Left lung (tissue), 10 donors: ENCODE measurements around the gene CHD8. TPM values are rescaled to one million over a fixed set of nuclear protein-coding genes. Genes with fewer than 3 reads are reported as not detected.

Source experiments
- ATAC-seq: fragments of 200-7000 bp; cut with Tn5 transposase; one replicate; pipeline ENCODE4 v1.9.1; 2020; ENCODE audit warnings: moderate library complexity
- DNase-seq, 4 donors: peaks; one replicate each; pipeline ENCODE4 v3.0.0-alpha.2; 2013 to 2020
- H3K27ac ChIP-seq, 2 donors: fragments of 200-600 bp; sonication (generic) in 1 of 2; one replicate each; pipeline versions ENCODE4 v1.5.0 to v1.8.0; 2020 to 2021
- H3K27me3 ChIP-seq, 2 donors: fragments of 200-600 bp; sonication (generic) in 1 of 2; one replicate each; pipeline versions ENCODE4 v1.5.0 to v1.8.0; 2020 to 2021
- H3K36me3 ChIP-seq, 2 donors: fragments of 200-600 bp; sonication (generic) in 1 of 2; one replicate each; pipeline versions ENCODE4 v1.5.0 to v1.8.0; 2020 to 2021
- H3K4me1 ChIP-seq, 2 donors: fragments of 200-600 bp; one replicate each; pipeline ENCODE4 v1.8.0; 2021
- H3K4me3 ChIP-seq, 2 donors: fragments of 200-600 bp; sonication (generic) in 1 of 2; one replicate each; pipeline versions ENCODE4 v1.5.0 to v1.8.0; 2020 to 2021; ENCODE audit warnings: mild to moderate bottlenecking in 1 of 2
- H3K9me3 ChIP-seq, 2 donors: fragments of 200-600 bp; sonication (generic) in 1 of 2; one replicate each; pipeline versions ENCODE4 v1.5.0 to v1.8.0; 2020 to 2021
- intact Hi-C, 2 donors: fragments of 100-400 bp; cut with DNase I; formaldehyde crosslinking; loops; one replicate each; pipeline versions ENCODE4 v1.11.2 to v1.14.2; 2022
- polyA plus RNA-seq, 6 donors: library from polyadenylated mRNA; unstranded; fragments of 120-200 nt; gene quantifications; one replicate each; pipeline ENCODE4 v1.2.1, GENCODE V29; 2013; ENCODE audit not compliant: insufficient read length in 6 of 6
- total RNA-seq, 2 donors: library from RNA; stranded (reverse); fragmentation: NEBNext Ultra II Directional; extraction: Animal tissue kit (Norgen Biotek cat#: 25700); gene quantifications; one replicate each; pipeline ENCODE4 v1.2.1, GENCODE V29; 2021
- TF ChIP-seq, protein P1 (sequence below), 2 donors: fragments of 200-600 bp; sonication (generic) in 1 of 2; IDR thresholded peaks; one replicate each; pipeline versions ENCODE4 v1.5.0 to v1.8.0; 2021; ENCODE audit warnings: antibody characterized with exemption in 2 of 2
- donor health status: DM: no; HTN: yes; CAD: no.
- donor health status: DM: no; HTN: no; CAD: no.

Gene CHD8
- total and polyA plus RNA-seq, 8 donors, result 69.2 to 83.0 (median 76.1) TPM

DNA sequence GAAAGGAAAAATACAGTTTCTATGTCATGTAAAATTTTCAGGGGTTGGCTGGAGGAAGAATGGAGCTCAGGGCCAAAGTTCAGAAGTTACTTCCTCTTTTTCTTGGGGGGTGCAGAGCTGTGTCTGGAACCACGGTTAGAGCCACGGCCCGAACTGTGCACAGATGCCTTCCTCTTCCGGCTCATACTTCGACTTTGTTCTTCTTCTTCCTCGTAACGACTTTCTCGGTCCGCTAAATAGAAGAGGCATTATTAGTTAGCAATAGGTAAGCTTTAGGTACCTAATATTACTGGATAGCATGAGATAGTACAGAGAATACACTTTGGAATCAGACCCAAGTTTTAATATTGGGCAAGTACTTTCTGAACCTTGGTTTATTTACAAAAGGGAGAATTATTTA is 103.3 kb downstream of the CHD8 start:
- Histone ChIP-seq H3K36me3 (peaks cover 0 to 70% of the 10 kb centered on the region in 2 donors), H3K4me1 (peaks cover 0 to 9% of the 10 kb centered on the region in 2 donors), H3K27me3 (no peaks in the 10 kb centered on the region), H3K9me3 (no peaks in the 10 kb centered on the region), H3K27ac (peak overlapping the region in 1 of 2 donors; percentile 45), H3K4me3 (no peak overlapping the region)
- intact Hi-C loops, result no loop called here
- DNase-seq (peak in 1 of 4 donors; percentile 56), ATAC-seq (peak; percentile 78)
- TF ChIP-seq, protein P1, sequence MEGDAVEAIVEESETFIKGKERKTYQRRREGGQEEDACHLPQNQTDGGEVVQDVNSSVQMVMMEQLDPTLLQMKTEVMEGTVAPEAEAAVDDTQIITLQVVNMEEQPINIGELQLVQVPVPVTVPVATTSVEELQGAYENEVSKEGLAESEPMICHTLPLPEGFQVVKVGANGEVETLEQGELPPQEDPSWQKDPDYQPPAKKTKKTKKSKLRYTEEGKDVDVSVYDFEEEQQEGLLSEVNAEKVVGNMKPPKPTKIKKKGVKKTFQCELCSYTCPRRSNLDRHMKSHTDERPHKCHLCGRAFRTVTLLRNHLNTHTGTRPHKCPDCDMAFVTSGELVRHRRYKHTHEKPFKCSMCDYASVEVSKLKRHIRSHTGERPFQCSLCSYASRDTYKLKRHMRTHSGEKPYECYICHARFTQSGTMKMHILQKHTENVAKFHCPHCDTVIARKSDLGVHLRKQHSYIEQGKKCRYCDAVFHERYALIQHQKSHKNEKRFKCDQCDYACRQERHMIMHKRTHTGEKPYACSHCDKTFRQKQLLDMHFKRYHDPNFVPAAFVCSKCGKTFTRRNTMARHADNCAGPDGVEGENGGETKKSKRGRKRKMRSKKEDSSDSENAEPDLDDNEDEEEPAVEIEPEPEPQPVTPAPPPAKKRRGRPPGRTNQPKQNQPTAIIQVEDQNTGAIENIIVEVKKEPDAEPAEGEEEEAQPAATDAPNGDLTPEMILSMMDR (IDR thresholded peaks at IDR 0.05), result no peak

DNA sequence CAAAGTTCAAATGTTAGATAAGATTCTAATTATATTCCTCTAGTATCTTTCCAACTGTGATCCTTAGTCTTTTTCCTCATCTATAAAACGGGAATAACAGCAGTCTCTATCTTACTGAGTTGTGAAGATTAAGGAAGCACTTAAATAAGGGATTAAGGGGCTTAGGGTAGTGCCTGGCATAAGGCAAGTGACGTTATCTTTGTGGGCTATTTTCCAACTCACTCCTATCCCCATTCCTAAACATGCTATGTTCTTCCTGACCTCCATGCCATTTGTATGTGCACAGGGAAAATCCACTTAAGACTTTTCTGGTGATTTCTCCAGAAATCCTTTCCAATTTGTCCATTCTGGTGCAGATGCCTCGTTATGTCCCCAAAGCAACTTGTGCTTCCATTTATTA is 105.4 kb downstream of the CHD8 start:
- Histone ChIP-seq H3K9me3 (no peaks in the 10 kb centered on the region), H3K27me3 (no peaks in the 10 kb centered on the region), H3K36me3 (peaks cover 0 to 49% of the 10 kb centered on the region in 2 donors), H3K4me1 (peaks cover 0 to 9% of the 10 kb centered on the region in 2 donors), H3K27ac (no peak overlapping the region), H3K4me3 (no peak overlapping the region)
- intact Hi-C loops, result no loop called here
- no peak for DNase-seq
- TF ChIP-seq, protein P1 (IDR thresholded peaks at IDR 0.05), result no peak
- no peak for ATAC-seq

DNA sequence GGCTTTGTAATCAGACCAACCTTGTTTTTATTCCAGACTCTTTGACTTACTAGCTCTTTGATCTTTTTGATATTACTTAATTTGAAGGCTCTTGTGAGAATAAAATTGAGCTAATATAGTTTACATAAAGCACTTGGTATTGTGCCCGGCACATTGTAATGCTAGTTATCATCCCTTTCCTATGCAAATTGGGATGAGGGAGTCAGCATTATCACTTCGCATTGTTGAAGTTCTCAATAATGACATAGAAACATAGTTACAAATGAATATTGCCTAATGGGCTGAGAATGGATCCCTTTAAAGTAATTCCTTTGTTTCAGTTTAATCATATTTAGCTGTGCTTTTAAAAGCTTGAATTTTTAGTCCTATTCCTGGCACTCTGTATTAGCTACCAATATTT is 108.7 kb downstream of the CHD8 start:
- TF ChIP-seq, protein P1 (IDR thresholded peaks at IDR 0.05), result no peak
- no peak for ATAC-seq
- intact Hi-C loops, result no loop called here

DNA sequence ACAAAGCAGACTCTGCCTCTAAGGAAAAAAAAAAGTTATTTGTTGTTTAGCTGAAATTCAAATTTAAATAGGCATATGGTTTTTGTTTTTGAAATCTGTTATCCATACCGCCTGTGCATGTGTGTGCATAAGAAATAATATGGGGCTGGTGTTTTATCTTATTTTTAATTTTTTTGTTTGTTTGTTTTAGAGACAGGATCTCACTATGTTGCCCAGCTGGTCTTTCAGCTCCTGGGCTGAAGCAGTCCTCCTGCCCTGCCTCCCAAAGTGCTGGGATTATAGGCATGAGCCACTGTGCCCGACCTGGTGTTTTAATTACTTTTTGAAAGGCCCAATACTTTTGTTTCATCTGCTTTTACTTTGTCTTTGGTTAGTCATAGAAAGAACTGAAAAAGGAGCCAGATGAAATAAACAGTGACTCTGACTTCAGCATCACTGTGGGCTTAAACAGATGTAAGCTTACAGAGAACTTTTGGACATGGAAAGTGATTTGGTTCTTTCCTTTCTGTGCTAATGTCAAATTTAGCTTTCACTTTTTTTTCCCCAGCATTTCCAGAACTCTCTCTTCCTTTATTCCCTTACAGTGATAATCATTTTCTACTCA is 109.3 kb downstream of the CHD8 start:
- intact Hi-C loops, result no loop called here
- Histone ChIP-seq H3K27ac (no peak overlapping the region), H3K4me1 (no peaks in the 10 kb centered on the region), H3K4me3 (no peak overlapping the region), H3K27me3 (no peaks in the 10 kb centered on the region), H3K36me3 (peaks cover 0 to 12% of the 10 kb centered on the region in 2 donors), H3K9me3 (no peaks in the 10 kb centered on the region)
- TF ChIP-seq, protein P1 (IDR thresholded peaks at IDR 0.05), result no peak
- no peak for DNase-seq
- ATAC-seq, result no peak

More for the DNA sequence above, 108.7 kb downstream of the CHD8 start:
- Histone ChIP-seq H3K36me3 (peaks cover 0 to 18% of the 10 kb centered on the region in 2 donors), H3K4me3 (no peak overlapping the region), H3K9me3 (no peaks in the 10 kb centered on the region), H3K27ac (no peak overlapping the region), H3K27me3 (no peaks in the 10 kb centered on the region), H3K4me1 (peaks cover 0 to 4% of the 10 kb centered on the region in 2 donors)
- DNase-seq, result no peak

DNA sequence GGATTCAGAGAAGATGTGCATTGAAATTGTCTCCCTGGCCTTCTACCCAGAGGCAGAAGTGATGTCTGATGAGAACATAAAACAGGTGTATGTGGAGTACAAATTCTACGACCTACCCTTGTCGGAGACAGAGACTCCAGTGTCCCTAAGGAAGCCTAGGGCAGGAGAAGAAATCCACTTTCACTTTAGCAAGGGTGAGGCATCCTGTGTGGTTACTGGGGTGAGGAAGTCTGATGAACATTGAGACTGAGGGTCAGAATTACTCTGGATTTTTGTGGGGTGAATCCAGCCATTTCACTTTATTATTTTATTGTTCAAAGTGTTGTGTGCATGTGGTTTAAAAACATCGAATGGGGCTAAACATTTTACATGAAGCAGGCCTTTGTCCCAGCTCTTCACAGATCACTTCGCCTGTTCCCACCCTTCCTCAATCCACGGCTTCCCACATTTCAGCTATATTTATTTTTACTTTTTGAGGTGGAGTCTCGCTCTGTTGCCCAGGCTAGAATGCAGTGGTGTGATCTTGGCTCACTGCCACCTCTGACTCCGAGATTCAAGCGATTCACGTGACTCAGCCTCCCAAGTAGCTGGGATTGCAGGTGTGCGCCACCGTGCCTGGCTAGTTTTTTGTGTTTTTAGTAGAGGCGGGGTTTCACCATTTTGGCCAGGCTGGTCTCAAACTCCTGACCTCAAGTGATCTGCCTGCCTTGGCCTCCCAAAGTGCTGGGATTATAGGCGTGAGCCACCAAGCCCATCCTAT is 112.7 kb downstream of the CHD8 start:
- intact Hi-C loops, result no loop called here
- no peaks in the 10 kb centered on the region for H3K27me3 ChIP-seq
- no peak overlapping the region for H3K4me3 ChIP-seq
- DNase-seq (no peak), ATAC-seq (peak; percentile 33)
- H3K27ac ChIP-seq, result no peak overlapping the region
- H3K36me3 ChIP-seq, result no peaks in the 10 kb centered on the region
- H3K9me3 ChIP-seq, result no peaks in the 10 kb centered on the region
- TF ChIP-seq, protein P1 (IDR thresholded peaks at IDR 0.05), result no peak
- no peaks in the 10 kb centered on the region for H3K4me1 ChIP-seq
